T follicular helper cell (primary cell): ENCODE data around the gene CCL8.

ENCODE experiments used
- DNase-seq: peaks from one replicate; pipeline ENCODE4 v3.0.0-alpha.2; 2020; ENCODE audit warnings: low read depth
- total RNA-seq, 2 experiments: gene quantifications; one replicate each; lab custom pipeline; 2026; lab: John Stamatoyannopoulos, UW

The CCL8 gene
- 0 reads per million in 2 experiments for total RNA-seq

GRCh38 chr17:34319039-34319483 is at the start of gene CCL8:
Gene CCL8, plus strand, starts transcription at chr17:34319435. Its CDS starts 67 bp downstream, at chr17:34319502.
- no peak for DNase-seq

GRCh38 chr17:34269969-34270368 is 49.3 kb upstream of the CCL8 start, which contains the start of gene CCL7:
Gene CCL7, plus strand, starts transcription at chr17:34270221. Its CDS starts 70 bp downstream, at chr17:34270291.
- no peak for DNase-seq

- DNase-seq = no peak
Measured at GRCh38 chr17:34275881-34276280, 43.4 kb upstream of the CCL8 start.

GRCh38 chr17:34276826-34277225 is 42.4 kb upstream of the CCL8 start:
- no peak for DNase-seq

GRCh38 chr17:34283571-34283970 is 35.7 kb upstream of the CCL8 start:
- DNase-seq = no peak

- no peak for DNase-seq
Measured at GRCh38 chr17:34285286-34285792, 33.9 kb upstream of the CCL8 start, which contains the start of gene CCL11. Gene CCL11, plus strand, starts transcription at chr17:34285742. Its CDS starts 67 bp downstream, at chr17:34285809.

GRCh38 chr17:34287875-34288274 is 31.4 kb upstream of the CCL8 start:
- DNase-seq = no peak

- no peak for DNase-seq
Measured at GRCh38 chr17:34290586-34290985, 28.6 kb upstream of the CCL8 start.

- DNase-seq = no peak
Measured at GRCh38 chr17:34291721-34292348, 27.4 kb upstream of the CCL8 start.

- DNase-seq = no peak
Measured at GRCh38 chr17:34299027-34299426, 20.2 kb upstream of the CCL8 start.

GRCh38 chr17:34299956-34300577 is 19.2 kb upstream of the CCL8 start:
- no peak for DNase-seq

GRCh38 chr17:34300652-34301370 is 18.4 kb upstream of the CCL8 start:
- no peak for DNase-seq

- DNase-seq = no peak
Measured at GRCh38 chr17:34301986-34302385, 17.2 kb upstream of the CCL8 start.

GRCh38 chr17:34302636-34303035 is 16.6 kb upstream of the CCL8 start:
- no peak for DNase-seq

GRCh38 chr17:34303606-34304005 is 15.6 kb upstream of the CCL8 start:
- DNase-seq = no peak

GRCh38 chr17:34305061-34305460 is 14.2 kb upstream of the CCL8 start:
- DNase-seq = no peak

- DNase-seq = no peak
Measured at GRCh38 chr17:34305606-34306005, 13.6 kb upstream of the CCL8 start.

GRCh38 chr17:34306466-34306865 is 12.8 kb upstream of the CCL8 start:
- DNase-seq = no peak

GRCh38 chr17:34307110-34307509 is 12.1 kb upstream of the CCL8 start:
- DNase-seq = no peak

GRCh38 chr17:34308371-34308770 is 10.9 kb upstream of the CCL8 start:
- DNase-seq = no peak

GRCh38 chr17:34311291-34311690 is 7.9 kb upstream of the CCL8 start:
- DNase-seq = no peak

GRCh38 chr17:34312080-34312479 is 7.2 kb upstream of the CCL8 start:
- DNase-seq = no peak

- DNase-seq = no peak
Measured at GRCh38 chr17:34313164-34313563, 6.1 kb upstream of the CCL8 start.
